DND-41 (cell line): ENCODE results near the gene ADRB2.

Source experiments
- CTCF ChIP-seq: IDR thresholded peaks from 2 replicates; pipeline ENCODE4 v1.5.1; 2012; ENCODE audit warnings: borderline replicate concordance, low read length, moderate library complexity, mild to moderate bottlenecking; ENCODE audit not compliant: poor library complexity, severe bottlenecking; ENCODE audit errors: extremely low read depth
- EZH2 ChIP-seq: IDR thresholded peaks from 3 replicates; pipeline ENCODE4 v1.6.1; 2012; ENCODE audit warnings: borderline replicate concordance, low read depth, mild to moderate bottlenecking, moderate library complexity, low read length, inconsistent platforms; ENCODE audit not compliant: severe bottlenecking

GRCh38 chr5:148864113-148864841 is 37.9 kb downstream of the ADRB2 start:
- TF ChIP-seq CTCF (no peak), EZH2 (no peak)
